PFSK-1 (cell line): ENCODE data around the gene HSPBAP1.

ENCODE experiments used
- FOXP2 ChIP-seq: optimal IDR thresholded peaks from 2 replicates; pipeline ENCODE3; 2011; ENCODE audit warnings: borderline replicate concordance, control low read depth, inconsistent platforms; ENCODE audit not compliant: insufficient read depth; ENCODE audit errors: extremely low read length, extremely low read depth
- POLR2AphosphoS5 ChIP-seq: IDR thresholded peaks from 2 replicates; pipeline ENCODE4 v1.6.1; 2012; ENCODE audit warnings: low read depth, mild to moderate bottlenecking, control low read depth, low read length, moderate library complexity
- REST ChIP-seq, 2 experiments: IDR thresholded peaks; 2 replicates each; pipeline versions ENCODE4 v1.6.1 to v1.8.0; 2011 to 2012; ENCODE audit warnings: low read depth in 2 of 2, low read length in 2 of 2, control low read depth in 1 of 2, inconsistent platforms in 1 of 2, mild to moderate bottlenecking in 1 of 2, moderate library complexity in 1 of 2; ENCODE audit not compliant: insufficient read depth in 1 of 2
- SIN3A ChIP-seq: IDR thresholded peaks from 2 replicates; pipeline ENCODE4 v1.6.1; 2012; ENCODE audit warnings: mild to moderate bottlenecking, low read length, moderate library complexity, borderline replicate concordance; ENCODE audit not compliant: insufficient read depth
- TAF1 ChIP-seq: IDR thresholded peaks from 2 replicates; pipeline ENCODE4 v1.6.1; 2012; ENCODE audit warnings: low read length, control low read depth, borderline replicate concordance; ENCODE audit not compliant: insufficient read depth

The HSPBAP1 gene

DNA sequence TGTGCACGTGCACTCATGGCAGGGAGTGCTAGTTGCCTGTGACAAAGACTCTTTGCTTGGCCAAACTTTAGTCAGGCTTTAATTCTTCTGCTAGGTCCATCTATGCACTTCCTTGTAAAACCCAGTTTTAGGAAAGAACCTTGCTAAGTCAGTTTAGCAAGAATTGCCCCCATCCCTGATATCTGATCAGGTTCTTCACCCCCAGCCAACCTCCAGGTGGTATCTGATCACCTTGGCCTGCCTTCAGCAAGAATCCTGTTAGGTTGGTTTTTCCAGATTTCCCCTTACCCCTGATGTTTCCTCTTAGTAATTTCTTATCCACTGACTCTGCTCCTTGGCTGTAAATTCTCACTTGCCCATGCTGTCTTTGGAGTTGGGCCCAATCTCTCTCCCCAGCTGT lies 8.4 kb downstream of the HSPBAP1 start:
- TF ChIP-seq TAF1 (no peak), POLR2AphosphoS5 (no peak), REST (IDR thresholded peaks at IDR 0.05; ENCODE audit: insufficient read depth in 1 of 2, low read depth in 2 of 2, low read length in 2 of 2) (no peak), SIN3A (no peak), FOXP2 (no peak)

GRCh38 chr3:122784436-122784835 lies 9.2 kb downstream of the HSPBAP1 start:
- no peak for TF ChIP-seq SIN3A
- TF ChIP-seq FOXP2, result no peak
- TF ChIP-seq REST (IDR thresholded peaks at IDR 0.05; ENCODE audit: insufficient read depth in 1 of 2, low read depth in 2 of 2, low read length in 2 of 2), result no peak
- TF ChIP-seq POLR2AphosphoS5, result no peak
- TF ChIP-seq TAF1, result no peak

DNA sequence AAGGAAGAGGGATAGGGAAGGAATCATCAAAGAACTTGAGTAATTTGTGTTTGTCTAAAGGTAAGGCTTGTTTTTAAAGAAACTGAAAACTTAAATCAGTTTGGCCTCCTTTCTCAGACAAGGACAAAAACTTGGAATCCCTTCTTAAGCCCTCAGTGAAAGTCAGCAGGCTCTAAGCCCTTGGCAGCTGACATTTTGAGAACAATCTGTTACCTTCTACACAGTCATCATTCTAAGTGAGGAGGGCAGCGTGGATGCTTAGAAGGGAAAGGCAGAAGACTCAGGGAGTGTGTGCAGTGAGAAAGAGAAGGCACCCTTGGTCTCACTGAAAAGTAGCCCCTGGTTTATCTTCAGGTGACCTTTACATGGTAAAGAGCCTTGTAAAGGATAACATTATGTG lies 10.8 kb downstream of the HSPBAP1 start:
- no peak for TF ChIP-seq FOXP2
- no peak for TF ChIP-seq POLR2AphosphoS5
- TF ChIP-seq TAF1, result no peak
- TF ChIP-seq REST (IDR thresholded peaks at IDR 0.05; ENCODE audit: insufficient read depth in 1 of 2, low read depth in 2 of 2, low read length in 2 of 2), result no peak
- no peak for TF ChIP-seq SIN3A

GRCh38 chr3:122777563-122777962 lies 16.1 kb downstream of the HSPBAP1 start:
- TF ChIP-seq SIN3A, result no peak
- no peak for TF ChIP-seq TAF1
- TF ChIP-seq POLR2AphosphoS5, result no peak
- TF ChIP-seq REST (IDR thresholded peaks at IDR 0.05; ENCODE audit: insufficient read depth in 1 of 2, low read depth in 2 of 2, low read length in 2 of 2), result no peak
- TF ChIP-seq FOXP2, result no peak
